GM19023 (cell line): ENCODE measurements around the gene ACTR1B.
"Not testable (repeated sequence)": the region's sequence is repeated elsewhere in the genome, so short reads cannot be mapped to it uniquely, and the experiment has no call there.

ENCODE experiments used
- ATAC-seq: cut with Tn5 transposase; IDR thresholded peaks from one replicate; pipeline ENCODE4 v1.9.1; 2021; ENCODE audit warnings: mild to moderate bottlenecking, moderate library complexity; ENCODE audit not compliant: unreplicated experiment

The ACTR1B gene

GRCh38 chr2:97691166-97691565 lies 27.3 kb upstream of the ACTR1B start:
- no peak for ATAC-seq

- no peak for ATAC-seq
Observed at GRCh38 chr2:97688062-97688827, 24.4 kb upstream of the ACTR1B start.

- ATAC-seq: not testable (repeated sequence)
Observed at GRCh38 chr2:97687235-97687634, 23.4 kb upstream of the ACTR1B start.

- ATAC-seq: no peak
Observed at GRCh38 chr2:97678298-97678697, 14.5 kb upstream of the ACTR1B start.

GRCh38 chr2:97677480-97677879 lies 13.6 kb upstream of the ACTR1B start:
- no peak for ATAC-seq

GRCh38 chr2:97676620-97677019 lies 12.8 kb upstream of the ACTR1B start:
- no peak for ATAC-seq

GRCh38 chr2:97675430-97676113 lies 11.7 kb upstream of the ACTR1B start:
- no peak for ATAC-seq

- peak; percentile 71 for ATAC-seq
Observed at GRCh38 chr2:97673915-97674283, 10.1 kb upstream of the ACTR1B start.

GRCh38 chr2:97673182-97673914 lies 9.5 kb upstream of the ACTR1B start:
- peak; percentile 7 for ATAC-seq

GRCh38 chr2:97672606-97673140 lies 8.8 kb upstream of the ACTR1B start:
- ATAC-seq: not testable (repeated sequence)

GRCh38 chr2:97671526-97671925 lies 7.7 kb upstream of the ACTR1B start:
- ATAC-seq: no peak

- ATAC-seq: no peak
Observed at GRCh38 chr2:97670471-97670870, 6.6 kb upstream of the ACTR1B start.

- ATAC-seq: no peak
Observed at GRCh38 chr2:97669448-97669847, 5.6 kb upstream of the ACTR1B start, which contains the start of gene C2orf92. C2orf92 (plus strand) TSS chr2:97669713; CDS start chr2:97669789, 76 bp downstream.

GRCh38 chr2:97664636-97664970 lies 759 bp upstream of the ACTR1B start:
- ATAC-seq: no peak

GRCh38 chr2:97663626-97663961 lies 250 bp downstream of the ACTR1B start:
- no peak for ATAC-seq

GRCh38 chr2:97662895-97663625 lies 784 bp downstream of the ACTR1B start:
- ATAC-seq: peak; percentile 51

- no peak for ATAC-seq
Observed at GRCh38 chr2:97662386-97662894, 1.4 kb downstream of the ACTR1B start.

- no peak for ATAC-seq
Observed at GRCh38 chr2:97661927-97662326, 1.9 kb downstream of the ACTR1B start.

GRCh38 chr2:97660775-97661389 lies 3.0 kb downstream of the ACTR1B start:
- no peak for ATAC-seq

- ATAC-seq: no peak
Observed at GRCh38 chr2:97660044-97660774, 3.6 kb downstream of the ACTR1B start.
